SK-N-DZ (cell line): ENCODE measurements around the gene LTBP1.

ENCODE experiments used
- DNase-seq: peaks from one replicate; pipeline ENCODE4 v3.0.0-alpha.2; 2015; ENCODE audit warnings: low spot score

LTBP1 gene

GRCh38 chr2:33110461-33110860 is 163.7 kb downstream of the LTBP1 start:
- no peak for DNase-seq

- DNase-seq: no peak
Measured at GRCh38 chr2:33111002-33111446, 164.3 kb downstream of the LTBP1 start.

- DNase-seq: no peak
Measured at GRCh38 chr2:33115196-33115595, 168.4 kb downstream of the LTBP1 start.

GRCh38 chr2:33115728-33116127 is 169.0 kb downstream of the LTBP1 start:
- no peak for DNase-seq

GRCh38 chr2:33116799-33117198 is 170.0 kb downstream of the LTBP1 start:
- DNase-seq: no peak

GRCh38 chr2:33118651-33119050 is 171.9 kb downstream of the LTBP1 start:
- DNase-seq: no peak

- no peak for DNase-seq
Measured at GRCh38 chr2:33121416-33121815, 174.7 kb downstream of the LTBP1 start.

GRCh38 chr2:33121925-33122324 is 175.2 kb downstream of the LTBP1 start:
- DNase-seq: no peak

GRCh38 chr2:33122726-33123125 is 176.0 kb downstream of the LTBP1 start:
- no peak for DNase-seq

GRCh38 chr2:33123216-33123615 is 176.5 kb downstream of the LTBP1 start:
- DNase-seq: no peak

GRCh38 chr2:33126552-33126951 is 179.8 kb downstream of the LTBP1 start:
- DNase-seq: no peak

GRCh38 chr2:33126958-33127357 is 180.2 kb downstream of the LTBP1 start:
- no peak for DNase-seq

GRCh38 chr2:33129263-33130053 is 182.7 kb downstream of the LTBP1 start:
- no peak for DNase-seq

GRCh38 chr2:33130054-33130447 is 183.3 kb downstream of the LTBP1 start:
- DNase-seq: no peak

GRCh38 chr2:33130544-33130943 is 183.8 kb downstream of the LTBP1 start:
- no peak for DNase-seq

- DNase-seq: no peak
Measured at GRCh38 chr2:33131111-33131510, 184.4 kb downstream of the LTBP1 start.

- no peak for DNase-seq
Measured at GRCh38 chr2:33131749-33132148, 185.0 kb downstream of the LTBP1 start.

GRCh38 chr2:33133454-33133952 is 186.8 kb downstream of the LTBP1 start:
- DNase-seq: no peak

GRCh38 chr2:33134086-33134771 is 187.5 kb downstream of the LTBP1 start:
- DNase-seq: no peak

GRCh38 chr2:33134791-33135560 is 188.2 kb downstream of the LTBP1 start:
- no peak for DNase-seq

- DNase-seq: no peak
Measured at GRCh38 chr2:33135645-33136044, 188.9 kb downstream of the LTBP1 start.

- no peak for DNase-seq
Measured at GRCh38 chr2:33136056-33136455, 189.3 kb downstream of the LTBP1 start.
